Measurements from ENCODE around the gene ZACN.

The ZACN gene

DNA sequence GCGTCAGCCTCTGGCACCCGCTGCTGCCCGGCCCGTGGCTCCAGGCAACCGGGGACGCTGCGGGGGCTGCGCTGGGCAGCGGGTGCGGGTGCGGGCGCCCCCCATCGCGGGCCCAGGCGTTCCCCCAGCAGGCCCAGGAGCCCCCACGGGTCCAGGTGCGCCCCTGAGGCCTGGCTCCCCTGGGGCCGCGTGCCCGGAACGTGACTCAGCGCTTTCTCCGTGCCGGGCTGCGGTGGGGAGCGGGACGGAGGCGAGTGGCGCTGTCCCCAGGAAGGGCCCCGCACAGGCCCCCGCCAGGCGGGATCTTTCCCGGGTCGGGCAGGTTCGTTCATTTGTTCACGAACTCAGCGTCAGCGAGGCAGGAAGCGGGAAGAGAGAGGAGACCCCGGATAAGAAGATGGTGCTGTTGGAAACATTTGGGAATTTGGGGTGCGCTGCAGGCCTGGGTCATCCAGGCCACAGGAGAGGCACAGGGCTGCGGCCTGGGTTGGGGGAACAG lies 43.0 kb downstream of the ZACN start:
- Histone ChIP-seq H3K9ac (ENCODE audit: low read length in 5 of 5) (peak overlapping the region in 4 of 5 donors; percentile 53 to 76 (median 72)), H3K27me3 (ENCODE audit: control insufficient read depth in 5 of 5, insufficient read depth in 4 of 5, low read length in 5 of 5) (no peaks in the 10 kb centered on the region), H3K27ac (ENCODE audit: low read depth, low read length) (no peak overlapping the region), H3K4me3 (ENCODE audit: low read depth in 1 of 5, low read length in 5 of 5) (peak overlapping the region in 4 of 5 donors; percentile 48 to 67 (median 57)), H3K36me3 (ENCODE audit: control insufficient read depth in 5 of 5, insufficient read depth in 5 of 5, low read length in 5 of 5) (no peaks in the 10 kb centered on the region), H3K9me3 (ENCODE audit: control insufficient read depth in 5 of 5, low read length in 5 of 5) (no peaks in the 10 kb centered on the region), H3K4me1 (ENCODE audit: control insufficient read depth in 5 of 5, insufficient read depth in 5 of 5, low read length in 5 of 5) (peaks cover 0 to 20% (median 16%) of the 10 kb centered on the region in 5 donors)

DNA sequence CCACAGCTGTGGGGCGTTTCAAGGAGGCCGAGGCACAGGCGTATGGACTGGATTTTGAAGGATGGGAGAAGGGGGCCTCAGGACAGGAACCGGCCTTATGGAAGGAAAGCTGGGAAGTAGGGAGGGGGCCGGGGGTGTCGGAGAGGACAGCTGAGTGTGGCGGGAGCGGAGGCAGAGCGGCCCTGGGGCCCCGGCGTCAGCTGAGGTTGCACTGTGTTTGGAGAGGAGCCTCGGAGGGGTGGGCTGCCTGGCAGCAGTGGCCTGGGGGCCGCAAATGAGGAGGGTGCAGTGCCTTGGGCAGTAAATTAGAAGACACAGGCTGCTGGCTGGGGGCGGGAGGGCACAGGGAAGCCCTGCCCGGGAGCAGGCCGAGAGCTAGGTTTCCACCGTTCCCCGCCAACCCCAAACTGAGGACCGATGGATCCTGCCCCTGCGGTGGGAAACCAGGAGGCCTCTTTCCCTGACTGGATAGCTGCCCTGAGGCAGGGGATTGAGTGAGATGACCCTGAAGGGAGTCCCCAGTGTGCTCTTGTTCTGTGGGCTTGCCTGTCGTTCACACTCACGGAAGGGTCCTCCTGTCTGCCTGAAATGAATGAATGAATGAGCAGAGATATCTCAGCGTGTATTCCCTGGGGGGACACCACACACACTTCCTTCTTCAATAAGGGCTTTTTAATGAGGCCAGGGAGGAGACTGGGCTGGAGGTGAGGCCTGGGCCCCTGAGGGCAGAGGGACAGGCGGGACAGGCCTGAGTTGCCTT lies 43.6 kb downstream of the ZACN start:
- no peak overlapping the region for H3K27ac ChIP-seq (ENCODE audit: low read depth, low read length)
- H3K27me3 ChIP-seq (ENCODE audit: control insufficient read depth in 5 of 5, insufficient read depth in 4 of 5, low read length in 5 of 5), result no peaks in the 10 kb centered on the region
- H3K4me1 ChIP-seq (ENCODE audit: control insufficient read depth in 5 of 5, insufficient read depth in 5 of 5, low read length in 5 of 5), result peaks cover 0 to 20% (median 16%) of the 10 kb centered on the region in 5 donors
- H3K9ac ChIP-seq (ENCODE audit: low read length in 5 of 5), result peak overlapping the region in 4 of 5 donors; percentile 23 to 76 (median 72)
- H3K36me3 ChIP-seq (ENCODE audit: control insufficient read depth in 5 of 5, insufficient read depth in 5 of 5, low read length in 5 of 5), result no peaks in the 10 kb centered on the region
- peak overlapping the region in 1 of 5 donors; percentile 67 for H3K4me3 ChIP-seq (ENCODE audit: low read depth in 1 of 5, low read length in 5 of 5)
- no peaks in the 10 kb centered on the region for H3K9me3 ChIP-seq (ENCODE audit: control insufficient read depth in 5 of 5, low read length in 5 of 5)

DNA sequence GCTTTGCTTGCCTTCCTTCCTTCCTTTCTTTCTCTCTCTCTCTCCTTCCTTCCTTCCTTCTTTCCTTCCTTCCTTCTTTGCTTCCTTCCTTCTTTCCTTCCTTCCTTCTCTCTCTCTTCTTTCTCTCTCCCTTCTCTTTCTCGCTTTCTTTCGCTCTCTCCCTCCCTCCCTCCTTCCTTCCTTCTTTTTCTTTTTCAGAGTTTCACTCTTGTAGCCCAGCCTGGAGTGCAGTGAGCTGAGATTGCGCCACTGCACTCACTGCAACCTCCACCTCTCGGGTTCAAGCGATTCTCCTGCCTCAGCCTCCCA lies 44.2 kb downstream of the ZACN start:
- Histone ChIP-seq H3K27ac (ENCODE audit: low read depth, low read length) (no peak overlapping the region), H3K9me3 (ENCODE audit: control insufficient read depth in 5 of 5, low read length in 5 of 5) (no peaks in the 10 kb centered on the region), H3K36me3 (ENCODE audit: control insufficient read depth in 5 of 5, insufficient read depth in 5 of 5, low read length in 5 of 5) (no peaks in the 10 kb centered on the region), H3K4me3 (ENCODE audit: low read depth in 1 of 5, low read length in 5 of 5) (no peak overlapping the region), H3K4me1 (ENCODE audit: control insufficient read depth in 5 of 5, insufficient read depth in 5 of 5, low read length in 5 of 5) (peaks cover 0 to 20% (median 16%) of the 10 kb centered on the region in 5 donors), H3K27me3 (ENCODE audit: control insufficient read depth in 5 of 5, insufficient read depth in 4 of 5, low read length in 5 of 5) (no peaks in the 10 kb centered on the region), H3K9ac (ENCODE audit: low read length in 5 of 5) (peak overlapping the region in 1 of 5 donors; percentile 41)

DNA sequence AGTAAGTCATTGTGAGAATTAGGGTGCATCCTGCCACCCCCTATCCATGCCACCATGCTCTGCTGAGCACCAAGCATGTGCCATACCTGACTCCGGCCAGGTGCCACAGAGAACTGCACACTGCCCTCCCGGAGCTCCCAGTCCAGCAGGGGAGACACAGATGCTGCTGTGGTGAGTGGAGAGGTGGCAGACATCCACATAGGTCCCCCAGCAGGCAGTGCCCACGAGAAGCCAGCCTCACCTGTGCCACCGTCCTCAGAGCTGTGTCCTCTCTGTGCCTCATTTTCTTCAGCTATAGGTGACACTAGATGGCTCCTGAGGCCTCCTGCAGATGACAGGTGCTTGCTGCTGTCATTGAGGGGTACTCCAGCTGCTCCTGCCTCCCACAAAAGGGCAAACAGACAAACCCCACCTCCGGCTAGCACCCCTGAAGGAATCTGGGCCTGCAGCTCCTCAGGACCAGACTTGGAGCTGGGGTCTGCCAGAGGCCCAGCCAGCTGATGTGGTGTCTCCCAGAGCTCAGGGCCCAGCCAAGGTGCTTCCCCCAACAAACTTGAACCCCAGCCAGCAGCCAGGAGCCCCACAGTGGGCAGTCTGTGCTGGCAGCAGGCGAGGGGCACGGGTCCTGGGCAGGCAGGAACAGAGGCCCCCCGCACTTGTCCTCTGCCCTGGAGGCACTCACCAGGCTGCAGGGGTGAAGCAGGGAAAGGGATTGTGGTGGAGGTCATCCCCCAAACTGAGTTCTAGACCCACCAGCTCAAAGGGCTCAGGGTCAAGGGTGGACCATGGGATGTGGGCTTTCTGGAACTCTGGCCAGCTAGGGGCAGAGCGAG lies 45.0 kb downstream of the ZACN start:
- Histone ChIP-seq H3K4me1 (ENCODE audit: control insufficient read depth in 5 of 5, insufficient read depth in 5 of 5, low read length in 5 of 5) (peaks cover 0 to 20% (median 16%) of the 10 kb centered on the region in 5 donors), H3K27ac (ENCODE audit: low read depth, low read length) (no peak overlapping the region), H3K36me3 (ENCODE audit: control insufficient read depth in 5 of 5, insufficient read depth in 5 of 5, low read length in 5 of 5) (no peaks in the 10 kb centered on the region), H3K9me3 (ENCODE audit: control insufficient read depth in 5 of 5, low read length in 5 of 5) (no peaks in the 10 kb centered on the region), H3K27me3 (ENCODE audit: control insufficient read depth in 5 of 5, insufficient read depth in 4 of 5, low read length in 5 of 5) (no peaks in the 10 kb centered on the region), H3K4me3 (ENCODE audit: low read depth in 1 of 5, low read length in 5 of 5) (no peak overlapping the region), H3K9ac (ENCODE audit: low read length in 5 of 5) (no peak overlapping the region)

DNA sequence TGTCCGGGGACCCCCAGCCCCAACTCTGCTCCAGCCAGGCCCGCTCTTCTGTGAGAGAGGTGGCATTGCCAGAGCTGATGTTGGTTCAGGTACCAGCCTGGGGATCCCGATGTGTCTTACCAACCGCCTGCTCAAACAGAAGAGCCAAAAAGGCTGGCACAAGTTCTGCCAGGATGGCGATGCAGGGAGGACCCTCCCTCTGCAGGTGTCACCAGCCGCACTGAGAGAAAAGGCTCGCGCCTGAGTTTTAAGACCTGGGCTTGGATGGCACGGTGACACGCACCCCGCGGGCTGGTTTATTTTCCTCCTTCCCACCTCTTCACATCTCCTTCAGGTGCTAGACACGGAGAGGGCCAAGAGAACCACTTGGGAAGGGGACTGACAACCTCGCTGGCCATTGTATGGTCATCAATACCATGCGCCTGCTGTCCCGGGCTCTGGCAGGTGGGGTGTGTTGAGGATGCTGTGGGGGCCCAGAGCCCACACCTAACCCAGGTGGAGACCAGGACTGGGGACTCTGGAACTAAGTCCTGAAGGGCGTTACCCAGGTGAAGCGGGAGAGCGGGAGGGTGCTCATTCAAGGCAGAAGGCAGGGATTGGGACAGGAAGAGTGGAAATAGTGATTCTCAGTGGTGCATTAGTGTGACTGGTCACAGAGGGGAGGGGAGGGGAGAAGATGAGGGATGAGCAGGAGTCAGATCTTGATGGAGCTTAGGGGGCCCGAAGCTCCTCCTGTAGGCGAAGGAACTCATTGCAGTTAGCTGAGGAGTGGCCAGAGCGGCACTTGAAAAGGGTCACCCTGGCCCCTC lies 45.8 kb downstream of the ZACN start:
- Histone ChIP-seq H3K36me3 (ENCODE audit: control insufficient read depth in 5 of 5, insufficient read depth in 5 of 5, low read length in 5 of 5) (no peaks in the 10 kb centered on the region), H3K9ac (ENCODE audit: low read length in 5 of 5) (no peak overlapping the region), H3K27ac (ENCODE audit: low read depth, low read length) (no peak overlapping the region), H3K9me3 (ENCODE audit: control insufficient read depth in 5 of 5, low read length in 5 of 5) (no peaks in the 10 kb centered on the region), H3K4me3 (ENCODE audit: low read depth in 1 of 5, low read length in 5 of 5) (no peak overlapping the region), H3K27me3 (ENCODE audit: control insufficient read depth in 5 of 5, insufficient read depth in 4 of 5, low read length in 5 of 5) (no peaks in the 10 kb centered on the region), H3K4me1 (ENCODE audit: control insufficient read depth in 5 of 5, insufficient read depth in 5 of 5, low read length in 5 of 5) (peaks cover 0 to 20% (median 16%) of the 10 kb centered on the region in 5 donors)

DNA sequence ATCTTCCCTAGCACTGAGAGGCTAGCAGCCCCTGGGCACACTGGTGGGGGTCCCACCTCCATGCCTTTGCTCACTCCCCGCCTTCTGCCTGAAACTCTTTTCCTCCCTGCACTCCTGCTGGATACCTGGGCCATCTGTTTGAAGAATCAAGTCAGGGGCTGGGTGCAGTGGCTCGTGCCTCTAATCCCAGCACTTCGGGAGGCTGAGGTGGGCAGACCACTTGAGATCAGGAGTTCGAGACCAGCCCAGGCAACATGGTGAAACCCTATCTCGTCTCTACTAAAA lies 46.4 kb downstream of the ZACN start:
- H3K9ac ChIP-seq (ENCODE audit: low read length in 5 of 5), result no peak overlapping the region
- no peaks in the 10 kb centered on the region for H3K9me3 ChIP-seq (ENCODE audit: control insufficient read depth in 5 of 5, low read length in 5 of 5)
- no peak overlapping the region for H3K4me3 ChIP-seq (ENCODE audit: low read depth in 1 of 5, low read length in 5 of 5)
- H3K27me3 ChIP-seq (ENCODE audit: control insufficient read depth in 5 of 5, insufficient read depth in 4 of 5, low read length in 5 of 5), result peaks cover 0 to 4% (median 2%) of the 10 kb centered on the region in 5 donors
- peaks cover 0 to 20% (median 20%) of the 10 kb centered on the region in 5 donors for H3K4me1 ChIP-seq (ENCODE audit: control insufficient read depth in 5 of 5, insufficient read depth in 5 of 5, low read length in 5 of 5)
- no peak overlapping the region for H3K27ac ChIP-seq (ENCODE audit: low read depth, low read length)
- no peaks in the 10 kb centered on the region for H3K36me3 ChIP-seq (ENCODE audit: control insufficient read depth in 5 of 5, insufficient read depth in 5 of 5, low read length in 5 of 5)

DNA sequence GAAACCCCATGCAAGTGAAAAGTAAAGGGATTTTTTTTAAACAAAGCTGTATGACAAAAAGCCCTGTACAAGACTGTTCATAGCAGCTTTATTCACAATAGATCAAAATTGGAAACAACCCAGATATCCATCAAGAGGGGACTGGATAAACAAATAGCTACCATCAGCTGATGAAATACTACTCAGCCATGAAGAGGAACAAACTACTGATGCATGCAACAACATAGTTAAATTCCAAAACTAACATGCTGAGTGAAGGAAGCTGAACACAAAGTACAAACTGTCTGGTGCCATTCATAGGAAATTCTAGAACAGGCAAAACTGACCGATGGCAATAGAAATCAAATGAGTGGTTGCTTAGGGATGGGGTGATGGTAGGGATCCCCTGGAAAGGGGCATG lies 46.9 kb downstream of the ZACN start:
- H3K27me3 ChIP-seq (ENCODE audit: control insufficient read depth in 5 of 5, insufficient read depth in 4 of 5, low read length in 5 of 5), result peaks cover 0 to 8% (median 8%) of the 10 kb centered on the region in 5 donors
- no peak overlapping the region for H3K27ac ChIP-seq (ENCODE audit: low read depth, low read length)
- H3K4me1 ChIP-seq (ENCODE audit: control insufficient read depth in 5 of 5, insufficient read depth in 5 of 5, low read length in 5 of 5), result peaks cover 0 to 23% (median 20%) of the 10 kb centered on the region in 5 donors
- H3K9ac ChIP-seq (ENCODE audit: low read length in 5 of 5), result no peak overlapping the region
- H3K4me3 ChIP-seq (ENCODE audit: low read depth in 1 of 5, low read length in 5 of 5), result no peak overlapping the region
- no peaks in the 10 kb centered on the region for H3K9me3 ChIP-seq (ENCODE audit: control insufficient read depth in 5 of 5, low read length in 5 of 5)
- H3K36me3 ChIP-seq (ENCODE audit: control insufficient read depth in 5 of 5, insufficient read depth in 5 of 5, low read length in 5 of 5), result no peaks in the 10 kb centered on the region

DNA sequence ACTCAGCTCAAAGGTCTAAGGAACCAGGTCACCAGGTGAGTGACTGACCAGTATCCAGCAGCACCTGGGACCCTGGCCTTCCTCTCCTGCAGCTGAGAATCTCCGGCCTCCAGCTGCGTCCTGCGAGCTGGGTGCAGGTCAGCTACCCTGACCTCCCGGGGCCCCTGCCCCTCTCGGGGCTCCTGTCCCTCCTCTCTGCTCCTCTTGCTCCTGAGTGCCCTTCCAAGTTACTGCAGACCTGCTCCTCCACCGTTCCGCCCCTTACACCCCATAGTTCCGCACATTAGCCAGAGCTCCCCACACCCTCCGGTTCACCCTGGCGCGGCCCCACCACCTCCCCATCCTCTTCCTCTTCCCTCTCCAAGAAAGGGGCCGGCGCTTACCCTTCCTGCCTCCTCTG lies 51.5 kb downstream of the ZACN start:
- Histone ChIP-seq H3K27me3 (ENCODE audit: control insufficient read depth in 5 of 5, insufficient read depth in 4 of 5, low read length in 5 of 5) (peaks cover 13 to 39% (median 37%) of the 10 kb centered on the region in 5 donors), H3K4me3 (ENCODE audit: low read depth in 1 of 5, low read length in 5 of 5) (no peak overlapping the region), H3K4me1 (ENCODE audit: control insufficient read depth in 5 of 5, insufficient read depth in 5 of 5, low read length in 5 of 5) (peaks cover 2 to 33% (median 12%) of the 10 kb centered on the region in 5 donors), H3K9me3 (ENCODE audit: control insufficient read depth in 5 of 5, low read length in 5 of 5) (no peaks in the 10 kb centered on the region), H3K36me3 (ENCODE audit: control insufficient read depth in 5 of 5, insufficient read depth in 5 of 5, low read length in 5 of 5) (no peaks in the 10 kb centered on the region), H3K27ac (ENCODE audit: low read depth, low read length) (no peak overlapping the region), H3K9ac (ENCODE audit: low read length in 5 of 5) (no peak overlapping the region)

DNA sequence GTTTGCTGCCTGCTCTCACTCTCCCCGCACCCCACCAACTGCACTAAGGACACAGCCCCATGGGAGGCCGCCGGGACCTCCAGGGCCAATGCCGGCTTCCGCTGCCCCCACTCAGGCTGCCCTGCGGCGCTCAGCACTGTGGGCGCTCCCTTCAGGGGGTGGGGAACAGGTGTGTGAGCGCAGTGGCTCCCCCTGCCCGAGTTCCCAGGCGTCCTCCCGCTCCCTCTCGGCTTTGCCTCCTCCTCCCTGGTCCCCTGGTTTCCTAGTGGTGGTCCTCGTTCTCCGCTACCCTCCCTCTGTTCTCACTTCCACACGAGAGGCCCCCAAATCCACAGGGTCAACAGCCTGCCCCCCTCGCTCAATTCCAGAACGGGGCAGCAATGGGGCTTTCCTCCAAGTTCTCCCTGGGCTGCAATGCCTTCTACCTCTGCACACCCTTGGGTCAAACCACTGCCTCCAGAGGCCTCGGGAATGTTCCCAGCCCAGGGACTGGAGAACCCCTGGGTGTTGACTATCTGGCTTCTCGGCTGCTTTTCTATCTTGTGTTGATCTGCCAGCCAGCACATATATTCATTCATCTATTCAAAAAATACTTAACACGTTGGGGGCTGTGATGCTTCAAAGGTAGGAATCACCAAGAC lies 52.2 kb downstream of the ZACN start:
- Histone ChIP-seq H3K27ac (ENCODE audit: low read depth, low read length) (no peak overlapping the region), H3K36me3 (ENCODE audit: control insufficient read depth in 5 of 5, insufficient read depth in 5 of 5, low read length in 5 of 5) (no peaks in the 10 kb centered on the region), H3K9ac (ENCODE audit: low read length in 5 of 5) (no peak overlapping the region), H3K4me3 (ENCODE audit: low read depth in 1 of 5, low read length in 5 of 5) (no peak overlapping the region), H3K9me3 (ENCODE audit: control insufficient read depth in 5 of 5, low read length in 5 of 5) (no peaks in the 10 kb centered on the region), H3K4me1 (ENCODE audit: control insufficient read depth in 5 of 5, insufficient read depth in 5 of 5, low read length in 5 of 5) (peaks cover 2 to 33% (median 12%) of the 10 kb centered on the region in 5 donors), H3K27me3 (ENCODE audit: control insufficient read depth in 5 of 5, insufficient read depth in 4 of 5, low read length in 5 of 5) (peaks cover 19 to 44% (median 41%) of the 10 kb centered on the region in 5 donors)

All from subcutaneous abdominal adipose tissue (tissue), 5 donors.